ENCODE results near the gene SH3TC2. TPM values are rescaled to one million over a fixed set of nuclear protein-coding genes. Genes with fewer than 3 reads are reported as not detected.

SH3TC2 gene
- total and polyA plus RNA-seq, 2 of the 4 experiments (the other 2 are of a cell fraction): 3.4 to 7.9 TPM

DNA sequence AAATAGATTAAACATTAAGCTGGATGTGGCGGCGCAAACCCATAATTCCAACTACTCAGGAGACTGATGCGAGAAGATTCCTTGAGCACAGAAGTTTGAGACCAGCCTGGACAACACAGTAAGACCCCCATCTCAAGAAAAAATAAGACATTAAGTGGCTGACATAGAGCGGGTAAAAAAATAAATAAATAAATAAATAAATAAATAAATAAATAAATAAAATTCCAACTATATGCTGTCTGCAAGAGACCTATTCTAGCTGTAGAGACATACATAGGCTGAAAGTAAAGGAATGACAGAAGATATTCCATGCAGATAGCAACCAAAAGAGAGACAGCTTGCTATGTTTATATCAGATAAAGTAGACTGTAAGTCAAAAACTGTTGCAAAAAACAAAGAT, 17.4 kb upstream of the SH3TC2 start:
- no peaks in the 10 kb centered on the region for H3K79me1 ChIP-seq (ENCODE audit: low read depth in 1 of 2, low read length in 2 of 2)
- no peak overlapping the region for H4K5ac ChIP-seq (ENCODE audit: low read depth, low read length)
- ATAC-seq (ENCODE audit: low read depth) (no peak), DNase-seq (no peak)
- no peak overlapping the region for H3K56ac ChIP-seq (ENCODE audit: extremely low read depth, insufficient read depth, low read length)
- H3K18ac ChIP-seq (ENCODE audit: low read depth, low read length): no peak overlapping the region
- TF ChIP-seq NFE2L2 (IDR thresholded peaks at IDR 0.05; ENCODE audit: low read depth, low read length) (no peak), MAZ (IDR thresholded peaks at IDR 0.05; ENCODE audit: borderline replicate concordance, low read depth, low read length) (no peak), MAFK (IDR thresholded peaks at IDR 0.05; ENCODE audit: low read depth, low read length) (no peak), MXI1 (IDR thresholded peaks at IDR 0.05; ENCODE audit: borderline replicate concordance, low read depth, low read length) (no peak)
- TF ChIP-seq, protein P1, sequence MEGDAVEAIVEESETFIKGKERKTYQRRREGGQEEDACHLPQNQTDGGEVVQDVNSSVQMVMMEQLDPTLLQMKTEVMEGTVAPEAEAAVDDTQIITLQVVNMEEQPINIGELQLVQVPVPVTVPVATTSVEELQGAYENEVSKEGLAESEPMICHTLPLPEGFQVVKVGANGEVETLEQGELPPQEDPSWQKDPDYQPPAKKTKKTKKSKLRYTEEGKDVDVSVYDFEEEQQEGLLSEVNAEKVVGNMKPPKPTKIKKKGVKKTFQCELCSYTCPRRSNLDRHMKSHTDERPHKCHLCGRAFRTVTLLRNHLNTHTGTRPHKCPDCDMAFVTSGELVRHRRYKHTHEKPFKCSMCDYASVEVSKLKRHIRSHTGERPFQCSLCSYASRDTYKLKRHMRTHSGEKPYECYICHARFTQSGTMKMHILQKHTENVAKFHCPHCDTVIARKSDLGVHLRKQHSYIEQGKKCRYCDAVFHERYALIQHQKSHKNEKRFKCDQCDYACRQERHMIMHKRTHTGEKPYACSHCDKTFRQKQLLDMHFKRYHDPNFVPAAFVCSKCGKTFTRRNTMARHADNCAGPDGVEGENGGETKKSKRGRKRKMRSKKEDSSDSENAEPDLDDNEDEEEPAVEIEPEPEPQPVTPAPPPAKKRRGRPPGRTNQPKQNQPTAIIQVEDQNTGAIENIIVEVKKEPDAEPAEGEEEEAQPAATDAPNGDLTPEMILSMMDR (conservative IDR thresholded peaks at IDR 0.05; ENCODE audit: low read depth, low read length): no peak
- H3K36me3 ChIP-seq (ENCODE audit: control insufficient read depth, insufficient read depth, low read length): no peaks in the 10 kb centered on the region
- no peak overlapping the region for H2BK5ac ChIP-seq (ENCODE audit: low read depth, low read length, poor library complexity, severe bottlenecking)
- no peak overlapping the region for H3K14ac ChIP-seq (replicated peaks; ENCODE audit: low read depth, low read length)
- CTCF ChIA-PET: no interaction called here
- H4K8ac ChIP-seq (ENCODE audit: low read depth in 2 of 2, low read length in 2 of 2): no peak overlapping the region
- H3K4me3 ChIP-seq (ENCODE audit: insufficient read depth, low read depth, low read length): no peak overlapping the region
- POLR2A ChIA-PET (ENCODE audit: unreplicated experiment): no interaction called here
- WGBS, 2 experiments (ENCODE audit: extremely low coverage in 2 of 2, insufficient read length in 1 of 2): no CpG with 5 or more reads among the region's 4 CpGs
- dilution Hi-C loops (cut with HindIII; ENCODE audit: low sequenced_read_pairs, unreplicated experiment) (no loop called here), intact Hi-C loops (cut with micrococcal nuclease) (no loop called here), in situ Hi-C loops (cut with MboI; ENCODE audit: low sequenced_read_pairs) (no loop called here)
- no peaks in the 10 kb centered on the region for H3K9me3 ChIP-seq (ENCODE audit: control insufficient read depth, insufficient read depth, low read length)
- H3K23ac ChIP-seq (ENCODE audit: low read depth, low read length): no peak overlapping the region
- H3K4me2 ChIP-seq (ENCODE audit: low read depth, low read length): no peak overlapping the region
- H4K91ac ChIP-seq (ENCODE audit: insufficient read depth, low read depth, low read length): no peak overlapping the region
- H2AK5ac ChIP-seq (ENCODE audit: low read depth, low read length): no peak overlapping the region
- no peaks in the 10 kb centered on the region for H3K9me1 ChIP-seq (ENCODE audit: insufficient read depth, low read length)
- no peak overlapping the region for H2BK120ac ChIP-seq (ENCODE audit: low read depth, low read length)
- no peak overlapping the region for H2AFZ ChIP-seq (replicated peaks; ENCODE audit: low read length, poor library complexity)
- no peak overlapping the region for H3K9ac ChIP-seq (ENCODE audit: low read depth, low read length)
- no peaks in the 10 kb centered on the region for H3K27me3 ChIP-seq (ENCODE audit: control insufficient read depth, insufficient read depth, low read length)
- H4K20me1 ChIP-seq (ENCODE audit: insufficient read depth, low read length): no peaks in the 10 kb centered on the region
- H2BK15ac ChIP-seq (ENCODE audit: low read depth, low read length): no peak overlapping the region
- H3K4ac ChIP-seq (ENCODE audit: low read depth, low read length): no peak overlapping the region
- H3K27ac ChIP-seq (ENCODE audit: insufficient read depth, low read length): no peak overlapping the region
- H2BK20ac ChIP-seq (ENCODE audit: low read depth, low read length): no peak overlapping the region
- BruUV-seq (replicated peaks): no TSS peak
- H2AK9ac ChIP-seq (replicated peaks; ENCODE audit: low read depth, low read length, poor library complexity): no peak overlapping the region
- H3K4me1 ChIP-seq (ENCODE audit: control insufficient read depth, insufficient read depth, low read length): no peaks in the 10 kb centered on the region

Measured in IMR-90 (cell line).